Measurements from ENCODE around the gene SNRNP48. TPM values are rescaled to one million over a fixed set of nuclear protein-coding genes. Genes with fewer than 3 reads are reported as not detected.

Gene SNRNP48
- polyA plus RNA-seq, 3 donors: 5.1 to 6.0 (median 5.9) TPM

DNA sequence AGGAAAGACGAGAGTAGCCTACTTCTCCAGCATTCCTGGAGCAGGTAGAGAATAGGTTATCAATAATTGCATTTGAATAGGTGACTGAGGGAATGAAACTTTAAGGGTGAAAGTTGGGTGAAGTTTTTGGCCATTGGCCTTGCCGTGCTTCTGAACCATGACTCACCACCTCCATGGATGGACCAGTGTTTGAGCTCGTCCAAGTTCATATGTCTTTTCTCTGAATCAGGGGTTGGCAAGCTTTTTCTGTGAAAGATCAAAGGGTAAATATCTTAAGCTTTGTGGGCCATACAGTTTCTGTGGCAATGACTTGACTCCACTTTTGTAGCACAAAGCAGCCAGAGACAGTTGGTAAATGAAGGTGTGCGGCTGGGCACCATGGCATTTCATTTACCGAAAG lies 31.8 kb downstream of the SNRNP48 start:
- H3K27me3 ChIP-seq (ENCODE audit: control insufficient read depth in 2 of 2, insufficient read depth in 2 of 2, low read length in 2 of 2): no peaks in the 10 kb centered on the region

DNA sequence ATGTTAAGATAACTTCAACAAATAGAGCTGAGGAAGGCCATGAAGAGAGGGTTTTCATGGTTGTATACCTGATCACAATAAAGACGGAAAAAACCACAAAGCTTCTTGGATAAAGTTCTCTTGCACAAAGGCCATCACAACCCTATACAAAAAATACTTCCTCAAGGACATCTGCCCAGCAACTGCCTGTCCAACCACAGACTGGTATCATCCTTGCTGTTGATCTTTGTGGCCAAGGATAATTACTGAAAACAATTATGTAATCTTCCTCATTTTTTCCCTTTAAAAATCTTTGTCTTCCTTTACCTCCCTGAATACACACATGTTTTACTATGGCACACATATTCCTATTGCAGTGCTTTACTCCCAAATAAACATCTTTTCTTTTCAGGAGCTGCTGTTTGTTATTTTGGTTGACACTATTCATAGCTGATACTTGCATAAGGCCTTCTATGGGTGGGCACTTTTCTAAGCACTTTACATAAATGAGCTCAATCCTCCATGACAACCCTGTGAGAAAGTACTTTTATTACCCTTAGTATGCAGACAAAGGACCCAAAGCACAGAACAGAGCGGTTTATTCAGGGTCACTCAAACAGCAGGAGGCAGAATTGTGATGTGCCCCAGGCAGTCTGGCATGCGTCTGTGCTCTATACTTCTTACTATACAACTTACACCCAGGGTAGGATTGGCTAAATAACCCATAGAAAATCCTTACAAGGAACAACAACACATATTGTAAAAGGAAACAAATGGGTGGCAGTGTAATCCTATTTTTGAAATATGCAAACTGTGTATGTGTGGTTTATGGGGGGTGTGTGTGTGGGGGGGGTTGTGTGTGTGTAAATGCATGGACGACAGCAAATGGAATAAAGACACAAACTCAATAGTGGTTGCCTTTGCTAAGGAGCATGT lies 35.1 kb downstream of the SNRNP48 start:
- H3K36me3 Mint-ChIP-seq: no peaks in the 10 kb centered on the region
- H3K4me2 ChIP-seq (replicated peaks; ENCODE audit: extremely low read depth, low read length, poor library complexity, severe bottlenecking): no peak overlapping the region
- intact Hi-C loops (cut with micrococcal nuclease): no loop called here
- no peaks in the 10 kb centered on the region for H3K79me2 ChIP-seq (ENCODE audit: insufficient read depth, low read length)
- TF ChIP-seq, protein P1, sequence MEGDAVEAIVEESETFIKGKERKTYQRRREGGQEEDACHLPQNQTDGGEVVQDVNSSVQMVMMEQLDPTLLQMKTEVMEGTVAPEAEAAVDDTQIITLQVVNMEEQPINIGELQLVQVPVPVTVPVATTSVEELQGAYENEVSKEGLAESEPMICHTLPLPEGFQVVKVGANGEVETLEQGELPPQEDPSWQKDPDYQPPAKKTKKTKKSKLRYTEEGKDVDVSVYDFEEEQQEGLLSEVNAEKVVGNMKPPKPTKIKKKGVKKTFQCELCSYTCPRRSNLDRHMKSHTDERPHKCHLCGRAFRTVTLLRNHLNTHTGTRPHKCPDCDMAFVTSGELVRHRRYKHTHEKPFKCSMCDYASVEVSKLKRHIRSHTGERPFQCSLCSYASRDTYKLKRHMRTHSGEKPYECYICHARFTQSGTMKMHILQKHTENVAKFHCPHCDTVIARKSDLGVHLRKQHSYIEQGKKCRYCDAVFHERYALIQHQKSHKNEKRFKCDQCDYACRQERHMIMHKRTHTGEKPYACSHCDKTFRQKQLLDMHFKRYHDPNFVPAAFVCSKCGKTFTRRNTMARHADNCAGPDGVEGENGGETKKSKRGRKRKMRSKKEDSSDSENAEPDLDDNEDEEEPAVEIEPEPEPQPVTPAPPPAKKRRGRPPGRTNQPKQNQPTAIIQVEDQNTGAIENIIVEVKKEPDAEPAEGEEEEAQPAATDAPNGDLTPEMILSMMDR (IDR thresholded peaks at IDR 0.05): no peak
- no peaks in the 10 kb centered on the region for H3K9me3 ChIP-seq (replicated peaks in 1 of 2; ENCODE audit: control insufficient read depth in 1 of 2, insufficient read depth in 1 of 2, low read length in 2 of 2)
- H3K27ac Mint-ChIP-seq: peak overlapping the region in 1 of 7 donors; percentile 42
- H3K27ac ChIP-seq (ENCODE audit: low read depth in 1 of 2, low read length in 2 of 2): no peak overlapping the region
- peaks cover 9% of the 10 kb centered on the region for H3K4me1 Mint-ChIP-seq
- no peak overlapping the region for H2AFZ ChIP-seq (ENCODE audit: insufficient read depth, low read depth, low read length, poor library complexity, severe bottlenecking)
- 94% methylated on average over 2 of the region's 4 CpGs for whole genome bisulfite sequencing (ENCODE audit: insufficient coverage)
- no peak overlapping the region for H3K4me3 Mint-ChIP-seq
- no peak overlapping the region for H3K9ac ChIP-seq (ENCODE audit: insufficient read depth, low read length, poor library complexity, severe bottlenecking)
- peaks cover 0 to 4% (median 0%) of the 10 kb centered on the region in 3 donors for H3K27me3 Mint-ChIP-seq (ENCODE audit: low read depth in 3 of 3)
- H3K4me3 ChIP-seq (replicated peaks in 1 of 3; ENCODE audit: low read depth in 2 of 3, low read length in 3 of 3): no peak overlapping the region
- H4K20me1 ChIP-seq (ENCODE audit: insufficient read depth, low read length): no peaks in the 10 kb centered on the region
- no peaks in the 10 kb centered on the region for H3K36me3 ChIP-seq (replicated peaks in 1 of 2; ENCODE audit: control insufficient read depth in 1 of 2, insufficient read depth in 2 of 2, low read length in 2 of 2)
- no peaks in the 10 kb centered on the region for H3K27me3 ChIP-seq (ENCODE audit: control insufficient read depth in 2 of 2, insufficient read depth in 2 of 2, low read length in 2 of 2)
- peak; percentile 7 to 28 (median 18) for DNase-seq
- peaks cover 3 to 7% of the 10 kb centered on the region in 2 donors for H3K4me1 ChIP-seq (ENCODE audit: control insufficient read depth in 1 of 2, insufficient read depth in 2 of 2, low read length in 2 of 2)
- H3K9me3 Mint-ChIP-seq: peaks cover 0 to 1% (median 0%) of the 10 kb centered on the region in 7 donors

More for the DNA sequence above, 31.8 kb downstream of the SNRNP48 start:
- peaks cover 30% of the 10 kb centered on the region for H3K4me1 Mint-ChIP-seq
- no peaks in the 10 kb centered on the region for H3K36me3 Mint-ChIP-seq
- Histone ChIP-seq H3K9me3 (replicated peaks in 1 of 2; ENCODE audit: control insufficient read depth in 1 of 2, insufficient read depth in 1 of 2, low read length in 2 of 2) (no peaks in the 10 kb centered on the region), H3K4me3 (replicated peaks in 1 of 3; ENCODE audit: low read depth in 2 of 3, low read length in 3 of 3) (no peak overlapping the region), H3K36me3 (replicated peaks in 1 of 2; ENCODE audit: control insufficient read depth in 1 of 2, insufficient read depth in 2 of 2, low read length in 2 of 2) (no peaks in the 10 kb centered on the region), H3K79me2 (ENCODE audit: insufficient read depth, low read length) (no peaks in the 10 kb centered on the region), H3K4me1 (ENCODE audit: control insufficient read depth in 1 of 2, insufficient read depth in 2 of 2, low read length in 2 of 2) (peaks cover 23 to 24% of the 10 kb centered on the region in 2 donors), H3K4me2 (replicated peaks; ENCODE audit: extremely low read depth, low read length, poor library complexity, severe bottlenecking) (no peak overlapping the region), H4K20me1 (ENCODE audit: insufficient read depth, low read length) (no peaks in the 10 kb centered on the region), H2AFZ (ENCODE audit: insufficient read depth, low read depth, low read length, poor library complexity, severe bottlenecking) (no peak overlapping the region), H3K27ac (ENCODE audit: low read depth in 1 of 2, low read length in 2 of 2) (no peak overlapping the region), H3K9ac (ENCODE audit: insufficient read depth, low read length, poor library complexity, severe bottlenecking) (no peak overlapping the region)
- no peak overlapping the region for H3K4me3 Mint-ChIP-seq
- TF ChIP-seq, protein P1 (IDR thresholded peaks at IDR 0.05): no peak
- intact Hi-C loops (cut with micrococcal nuclease): no loop called here
- no peak for DNase-seq
- no peak overlapping the region for H3K27ac Mint-ChIP-seq
- no peaks in the 10 kb centered on the region for H3K9me3 Mint-ChIP-seq
- 100% methylated on average over 1 of the region's 5 CpGs for WGBS (ENCODE audit: insufficient coverage)
- H3K27me3 Mint-ChIP-seq (ENCODE audit: low read depth in 3 of 3): no peaks in the 10 kb centered on the region
